Thoracic aorta (tissue), 2 donors: ENCODE results near the gene PCDHGC3. TPM values are rescaled to one million over a fixed set of nuclear protein-coding genes. Genes with fewer than 3 reads are reported as not detected.
A peak's percentile ranks its signal among the peaks of the same experiment; 100 is the strongest.

Experiments
- ATAC-seq: fragments of 150-250 bp; one replicate; pipeline ENCODE4 v1.8.0; 2017; ENCODE audit warnings: low read depth; ENCODE audit not compliant: insufficient number of reproducible peaks, low FRiP score
- DNase-seq: peaks from one replicate; pipeline ENCODE4 v3.0.0-alpha.2; 2020; ENCODE audit warnings: low spot score
- H3K27ac ChIP-seq, 2 donors: fragments of 200-600 bp; sonication (generic); 1 replicate in 1 of 2; 2 replicates in 1 of 2; pipeline ENCODE4 v1.5.1; 2016; ENCODE audit warnings: mild to moderate bottlenecking in 2 of 2, moderate library complexity in 2 of 2
- H3K27me3 ChIP-seq: fragments of 200-600 bp; sonication (generic); replicated peaks from 2 replicates; pipeline ENCODE4 v1.6.0; 2016; ENCODE audit warnings: mild to moderate bottlenecking; ENCODE audit not compliant: insufficient read depth
- H3K36me3 ChIP-seq: fragments of 200-600 bp; sonication (generic); one replicate; pipeline ENCODE4 v1.5.1; 2016
- H3K4me1 ChIP-seq, 2 donors: fragments of 200-600 bp; sonication (generic); 1 replicate in 1 of 2; 2 replicates in 1 of 2; pipeline versions ENCODE4 v1.5.1 to v1.6.0; 2016; ENCODE audit warnings: low read depth in 2 of 2, mild to moderate bottlenecking in 1 of 2; ENCODE audit not compliant: control insufficient read depth in 1 of 2
- H3K4me3 ChIP-seq: fragments of 200-600 bp; sonication (generic); 2 replicates; pipeline ENCODE4 v1.5.1; 2016; ENCODE audit warnings: mild to moderate bottlenecking
- H3K9me3 ChIP-seq: fragments of 200-600 bp; sonication (generic); 2 replicates; pipeline ENCODE4 v1.5.1; 2016
- total RNA-seq, 2 donors: library from RNA; depleted of rRNA; stranded (reverse); fragments of >200 nt; gene quantifications; one replicate each; pipeline versions ENCODE4 v1.1.0 to v1.2.3, GENCODE V29; 2016
- TF ChIP-seq, protein P1 (sequence below): fragments of 200-600 bp; sonication (generic); IDR thresholded peaks from one replicate; pipeline ENCODE4 v1.5.1; 2019; ENCODE audit warnings: antibody characterized with exemption

PCDHGC3 gene
- total RNA-seq, 2 donors from 2014 or later, result 61.3 to 99.9 TPM

DNA sequence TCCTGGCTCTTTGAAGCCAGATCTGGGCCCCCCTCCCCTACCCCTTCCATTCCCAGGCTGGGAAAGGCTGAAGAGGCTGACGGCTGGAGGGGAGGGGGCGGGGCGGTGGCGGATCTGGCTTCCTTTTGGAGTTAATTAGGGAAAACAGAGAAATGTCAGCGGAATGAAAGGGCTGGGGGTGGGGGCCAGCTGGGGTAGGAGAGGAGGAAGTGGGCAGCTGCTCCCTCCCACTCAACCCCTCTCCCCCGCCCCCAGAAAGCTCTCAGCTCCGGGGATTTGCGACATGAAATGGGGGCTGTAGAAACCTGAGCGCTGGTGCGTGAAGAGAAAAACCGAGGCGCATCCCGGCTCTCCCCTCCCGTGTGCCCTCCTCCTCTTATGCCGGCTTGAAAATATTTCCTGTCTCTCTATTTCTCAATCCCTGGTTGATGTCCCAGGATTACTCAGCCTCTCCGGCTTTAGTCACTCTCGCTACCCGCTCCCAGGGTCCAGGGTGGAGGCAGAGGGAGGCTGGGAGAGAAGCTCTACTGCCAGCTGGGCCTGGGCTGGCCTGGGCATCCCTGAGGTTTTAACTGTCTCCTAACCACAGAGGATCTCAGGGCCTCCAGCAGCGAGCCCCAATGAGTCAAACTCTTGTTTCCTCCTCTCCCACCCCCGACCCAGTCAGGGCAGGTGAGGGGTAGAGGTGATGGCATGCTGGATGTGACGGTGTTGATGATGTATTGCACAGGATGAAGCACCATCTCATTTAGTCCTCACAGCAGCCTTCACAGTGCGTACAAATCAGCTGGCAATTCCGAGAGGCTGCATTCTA lies 33.2 kb downstream of the PCDHGC3 start:
- DNase-seq (peak; percentile 66), ATAC-seq (peak; percentile 90)
- H3K4me1 ChIP-seq, result peaks cover 29 to 60% of the 10 kb centered on the region in 2 donors
- no peaks in the 10 kb centered on the region for H3K9me3 ChIP-seq
- H3K27me3 ChIP-seq, result no peaks in the 10 kb centered on the region
- peak overlapping the region; percentile 97 to 98 for H3K27ac ChIP-seq
- peaks cover 4% of the 10 kb centered on the region for H3K36me3 ChIP-seq
- H3K4me3 ChIP-seq, result peak overlapping the region; percentile 62
- TF ChIP-seq, protein P1, sequence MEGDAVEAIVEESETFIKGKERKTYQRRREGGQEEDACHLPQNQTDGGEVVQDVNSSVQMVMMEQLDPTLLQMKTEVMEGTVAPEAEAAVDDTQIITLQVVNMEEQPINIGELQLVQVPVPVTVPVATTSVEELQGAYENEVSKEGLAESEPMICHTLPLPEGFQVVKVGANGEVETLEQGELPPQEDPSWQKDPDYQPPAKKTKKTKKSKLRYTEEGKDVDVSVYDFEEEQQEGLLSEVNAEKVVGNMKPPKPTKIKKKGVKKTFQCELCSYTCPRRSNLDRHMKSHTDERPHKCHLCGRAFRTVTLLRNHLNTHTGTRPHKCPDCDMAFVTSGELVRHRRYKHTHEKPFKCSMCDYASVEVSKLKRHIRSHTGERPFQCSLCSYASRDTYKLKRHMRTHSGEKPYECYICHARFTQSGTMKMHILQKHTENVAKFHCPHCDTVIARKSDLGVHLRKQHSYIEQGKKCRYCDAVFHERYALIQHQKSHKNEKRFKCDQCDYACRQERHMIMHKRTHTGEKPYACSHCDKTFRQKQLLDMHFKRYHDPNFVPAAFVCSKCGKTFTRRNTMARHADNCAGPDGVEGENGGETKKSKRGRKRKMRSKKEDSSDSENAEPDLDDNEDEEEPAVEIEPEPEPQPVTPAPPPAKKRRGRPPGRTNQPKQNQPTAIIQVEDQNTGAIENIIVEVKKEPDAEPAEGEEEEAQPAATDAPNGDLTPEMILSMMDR, result no peak

DNA sequence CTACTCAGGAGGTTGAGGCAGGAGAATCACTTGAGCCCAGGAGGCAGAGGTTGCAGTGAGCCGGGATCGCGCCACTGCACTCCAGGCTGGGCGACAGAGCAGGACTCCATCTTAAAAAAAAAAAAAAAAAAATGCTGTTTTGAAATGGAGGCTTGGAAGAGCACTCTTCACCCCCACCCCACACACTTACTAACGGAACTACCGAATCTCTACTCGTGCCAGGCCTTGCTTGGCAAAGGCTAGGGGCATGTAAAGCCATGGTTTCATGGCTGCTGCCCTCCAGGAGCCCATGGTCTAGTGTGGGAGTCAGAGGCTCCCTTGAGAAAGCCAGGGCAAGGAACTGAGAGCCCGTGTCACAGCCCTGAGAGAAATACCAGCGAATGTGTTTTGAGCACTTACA lies 34.4 kb downstream of the PCDHGC3 start:
- TF ChIP-seq, protein P1, result no peak
- Histone ChIP-seq H3K36me3 (peaks cover 4% of the 10 kb centered on the region), H3K4me1 (peaks cover 40 to 72% of the 10 kb centered on the region in 2 donors), H3K9me3 (no peaks in the 10 kb centered on the region), H3K27ac (peak overlapping the region; percentile 97 to 98), H3K27me3 (no peaks in the 10 kb centered on the region), H3K4me3 (no peak overlapping the region)
- DNase-seq (no peak), ATAC-seq (no peak)

DNA sequence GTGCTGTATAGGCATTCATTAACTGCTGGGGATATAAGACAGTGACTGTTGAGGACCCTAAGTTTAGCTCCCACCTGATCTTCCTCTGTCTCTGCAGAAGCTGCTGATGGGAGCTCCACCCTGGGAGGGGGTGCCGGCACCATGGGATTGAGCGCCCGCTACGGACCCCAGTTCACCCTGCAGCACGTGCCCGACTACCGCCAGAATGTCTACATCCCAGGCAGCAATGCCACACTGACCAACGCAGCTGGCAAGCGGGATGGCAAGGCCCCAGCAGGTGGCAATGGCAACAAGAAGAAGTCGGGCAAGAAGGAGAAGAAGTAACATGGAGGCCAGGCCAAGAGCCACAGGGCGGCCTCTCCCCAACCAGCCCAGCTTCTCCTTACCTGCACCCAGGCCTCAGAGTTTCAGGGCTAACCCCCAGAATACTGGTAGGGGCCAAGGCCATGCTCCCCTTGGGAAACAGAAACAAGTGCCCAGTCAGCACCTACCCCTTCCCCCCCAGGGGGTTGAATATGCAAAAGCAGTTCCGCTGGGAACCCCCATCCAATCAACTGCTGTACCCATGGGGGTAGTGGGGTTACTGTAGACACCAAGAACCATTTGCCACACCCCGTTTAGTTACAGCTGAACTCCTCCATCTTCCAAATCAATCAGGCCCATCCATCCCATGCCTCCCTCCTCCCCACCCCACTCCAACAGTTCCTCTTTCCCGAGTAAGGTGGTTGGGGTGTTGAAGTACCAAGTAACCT lies 35.3 kb downstream of the PCDHGC3 start:
- ATAC-seq, result no peak
- no peak for DNase-seq
- H3K27ac ChIP-seq, result peak overlapping the region; percentile 97 to 98
- no peaks in the 10 kb centered on the region for H3K27me3 ChIP-seq
- no peaks in the 10 kb centered on the region for H3K9me3 ChIP-seq
- H3K4me1 ChIP-seq, result peaks cover 49 to 77% of the 10 kb centered on the region in 2 donors
- peaks cover 4% of the 10 kb centered on the region for H3K36me3 ChIP-seq
- H3K4me3 ChIP-seq, result no peak overlapping the region
- TF ChIP-seq, protein P1, result no peak

DNA sequence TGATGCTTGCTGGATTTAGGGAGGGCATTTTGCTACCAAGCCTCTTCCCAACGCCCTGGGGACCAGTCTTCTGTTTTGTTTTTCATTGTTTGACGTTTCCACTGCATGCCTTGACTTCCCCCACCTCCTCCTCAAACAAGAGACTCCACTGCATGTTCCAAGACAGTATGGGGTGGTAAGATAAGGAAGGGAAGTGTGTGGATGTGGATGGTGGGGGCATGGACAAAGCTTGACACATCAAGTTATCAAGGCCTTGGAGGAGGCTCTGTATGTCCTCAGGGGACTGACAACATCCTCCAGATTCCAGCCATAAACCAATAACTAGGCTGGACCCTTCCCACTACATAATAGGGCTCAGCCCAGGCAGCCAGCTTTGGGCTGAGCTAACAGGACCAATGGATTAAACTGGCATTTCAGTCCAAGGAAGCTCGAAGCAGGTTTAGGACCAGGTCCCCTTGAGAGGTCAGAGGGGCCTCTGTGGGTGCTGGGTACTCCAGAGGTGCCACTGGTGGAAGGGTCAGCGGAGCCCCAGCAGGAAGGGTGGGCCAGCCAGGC lies 36.1 kb downstream of the PCDHGC3 start:
- H3K4me1 ChIP-seq, result peaks cover 56 to 77% of the 10 kb centered on the region in 2 donors
- DNase-seq (no peak), ATAC-seq (no peak)
- H3K27ac ChIP-seq, result peak overlapping the region; percentile 94 to 98
- TF ChIP-seq, protein P1, result no peak
- no peaks in the 10 kb centered on the region for H3K9me3 ChIP-seq
- H3K36me3 ChIP-seq, result peaks cover 4% of the 10 kb centered on the region
- no peaks in the 10 kb centered on the region for H3K27me3 ChIP-seq
- peak overlapping the region; percentile 81 for H3K4me3 ChIP-seq

DNA sequence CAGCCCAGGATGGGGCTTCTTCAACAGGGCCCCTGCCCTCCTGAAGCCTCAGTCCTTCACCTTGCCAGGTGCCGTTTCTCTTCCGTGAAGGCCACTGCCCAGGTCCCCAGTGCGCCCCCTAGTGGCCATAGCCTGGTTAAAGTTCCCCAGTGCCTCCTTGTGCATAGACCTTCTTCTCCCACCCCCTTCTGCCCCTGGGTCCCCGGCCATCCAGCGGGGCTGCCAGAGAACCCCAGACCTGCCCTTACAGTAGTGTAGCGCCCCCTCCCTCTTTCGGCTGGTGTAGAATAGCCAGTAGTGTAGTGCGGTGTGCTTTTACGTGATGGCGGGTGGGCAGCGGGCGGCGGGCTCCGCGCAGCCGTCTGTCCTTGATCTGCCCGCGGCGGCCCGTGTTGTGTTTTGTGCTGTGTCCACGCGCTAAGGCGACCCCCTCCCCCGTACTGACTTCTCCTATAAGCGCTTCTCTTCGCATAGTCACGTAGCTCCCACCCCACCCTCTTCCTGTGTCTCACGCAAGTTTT lies 36.7 kb downstream of the PCDHGC3 start:
- H3K27ac ChIP-seq, result peak overlapping the region; percentile 94 to 98
- H3K27me3 ChIP-seq, result no peaks in the 10 kb centered on the region
- peaks cover 56 to 77% of the 10 kb centered on the region in 2 donors for H3K4me1 ChIP-seq
- TF ChIP-seq, protein P1, result peak; percentile 93
- no peak for ATAC-seq
- H3K4me3 ChIP-seq, result peak overlapping the region; percentile 81
- H3K9me3 ChIP-seq, result no peaks in the 10 kb centered on the region
- peaks cover 4% of the 10 kb centered on the region for H3K36me3 ChIP-seq
- DNase-seq, result peak; percentile 63
